Thymus (tissue), 2 donors: ENCODE measurements around the gene PRODH. TPM values are rescaled to one million over a fixed set of nuclear protein-coding genes. Genes with fewer than 3 reads are reported as not detected.

Experiments
- polyA plus RNA-seq: library from polyadenylated mRNA; stranded (reverse); fragments of 200-250 nt; gene quantifications from one replicate; pipeline ENCODE4 v1.2.3, GENCODE V29; 2013
- total RNA-seq: library from RNA; stranded (reverse); fragments of 120-200 nt; gene quantifications from one replicate; pipeline ENCODE4 v1.2.4, GENCODE V29; 2013
- donor health status: healthy.

Gene PRODH
- total and polyA plus RNA-seq, 2 donors = 2.9 to 3.3 TPM

Other genes with a start within 250 kb of the PRODH start
- gene DGCR6, start 30.0 kb downstream of the PRODH start, total RNA-seq = 1.2 TPM
- gene DGCR6, start 30.0 kb downstream of the PRODH start, polyA plus RNA-seq = 1.3 TPM
- 17.8 TPM for gene DGCR2, start 186.1 kb upstream of the PRODH start, total RNA-seq
- 24.1 TPM for gene DGCR2, start 186.1 kb upstream of the PRODH start, polyA plus RNA-seq
- not detected for gene TSSK2, start 195.0 kb upstream of the PRODH start, total RNA-seq
- gene TSSK2, start 195.0 kb upstream of the PRODH start, polyA plus RNA-seq = 0.09 TPM
- 13.1 TPM for gene ESS2, start 208.4 kb upstream of the PRODH start, total RNA-seq
- 20.1 TPM for gene ESS2, start 208.4 kb upstream of the PRODH start, polyA plus RNA-seq
- gene GSC2, start 214.0 kb upstream of the PRODH start, total RNA-seq = not detected
- not detected for gene GSC2, start 214.0 kb upstream of the PRODH start, polyA plus RNA-seq
- gene SLC25A1, start 242.4 kb upstream of the PRODH start, total RNA-seq = 18.5 TPM
- gene SLC25A1, start 242.4 kb upstream of the PRODH start, polyA plus RNA-seq = 15.3 TPM